ENCODE results near the gene IFITM5. TPM values are rescaled to one million over a fixed set of nuclear protein-coding genes. Genes with fewer than 3 reads are reported as not detected.

The IFITM5 gene
- total and polyA plus RNA-seq, 9 of the 15 experiments (the other 6 are each of a cell fraction or from before 2014, with no cell fraction given) = 0.19 TPM; not detected in 8

DNA sequence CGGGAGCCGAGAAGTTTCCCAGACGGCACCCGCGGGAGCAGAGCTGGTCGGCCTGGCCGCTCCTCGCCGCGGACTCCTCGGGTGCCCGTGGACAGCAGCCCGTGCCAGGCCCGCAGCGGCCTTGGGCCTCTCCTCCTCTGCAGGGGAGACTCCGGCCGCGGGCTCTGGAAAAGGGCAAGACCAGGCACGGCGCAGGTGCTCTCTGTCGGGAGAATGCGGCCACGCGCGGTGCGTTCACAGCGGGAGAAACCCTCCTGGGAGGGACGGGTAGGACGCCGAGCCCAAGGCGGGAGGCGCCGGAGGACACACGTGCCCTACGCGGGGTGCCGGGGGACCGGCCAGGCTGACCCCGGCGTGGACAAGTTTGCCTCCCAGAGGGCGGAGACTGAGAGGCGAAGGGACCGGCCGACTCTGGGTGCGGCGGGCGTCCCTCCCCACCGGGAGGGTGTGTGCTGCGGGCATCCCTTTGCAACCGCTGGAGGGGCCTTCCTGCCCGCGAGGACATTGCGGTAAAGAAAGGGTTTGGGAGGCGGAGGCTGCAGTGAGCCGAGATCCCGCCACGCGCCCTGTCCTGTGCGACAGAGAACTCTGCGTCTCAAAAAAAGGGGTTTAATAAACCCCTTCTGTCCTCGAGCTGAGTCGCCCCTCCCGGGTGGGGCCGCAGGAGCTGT lies 16.8 kb upstream of the IFITM5 start:
- ChIA-PET CTCF (ENCODE audit: low intra/inter-chr PET ratio) (interaction anchor here (0.6 kb wide), 1 partner anchor 409 kb away, joined by 3 read pairs; no protein-coding TSS in a partner anchor), POLR2A (interaction anchor here (0.6 to 2.0 kb wide), 11 partner anchors 8 to 134 kb away, joined by 3 to 10 read pairs (median 3); partner anchors contain the start of genes BET1L, PSMD13 and RIC8A)
- peaks cover 29% of the 10 kb centered on the region; the same call in 1 of the 3 replicates for H3K36me3 ChIP-seq (ENCODE audit: control insufficient read depth, insufficient read depth, low read length)
- no peaks in the 10 kb centered on the region for H3K27me3 ChIP-seq (ENCODE audit: control insufficient read depth in 2 of 2, insufficient read depth in 2 of 2, low read length in 2 of 2)
- H2AFZ ChIP-seq (ENCODE audit: low read depth, low read length) = no peak overlapping the region
- H3K9me3 ChIP-seq (replicated peaks; ENCODE audit: control insufficient read depth, insufficient read depth, low read depth, low read length) = no peaks in the 10 kb centered on the region
- 1% methylated on average over 56 of the region's 64 CpGs for whole genome bisulfite sequencing (ENCODE audit: insufficient coverage, low coverage, missing lambda C conversion rate)
- H3K79me2 ChIP-seq (ENCODE audit: control insufficient read depth, insufficient read depth, low read length) = peaks cover 84% of the 10 kb centered on the region
- peak overlapping the region; percentile 82 to 98 for H3K9ac ChIP-seq (ENCODE audit: insufficient read depth in 1 of 2, low read depth in 2 of 2, low read length in 2 of 2)
- H3K27ac ChIP-seq (ENCODE audit: extremely low read depth, low read depth, low read length) = peak overlapping the region; percentile 87
- intact Hi-C loops (cut with micrococcal nuclease) (loop anchor here (2.0 kb wide), 1 partner anchor 39 kb away; no protein-coding TSS in a partner anchor), in situ Hi-C loops (cut with MboI) (no loop called here)
- H3K4me3 ChIP-seq = peak overlapping the region; percentile 69
- H3K9me1 ChIP-seq (ENCODE audit: control insufficient read depth, insufficient read depth, low read length) = no peaks in the 10 kb centered on the region
- H3K4me1 ChIP-seq (replicated peaks in 1 of 2; ENCODE audit: control insufficient read depth in 2 of 2, insufficient read depth in 2 of 2, low read length in 2 of 2) = peaks cover 26 to 55% of the 10 kb centered on the region in 2 experiments
- H3K4me2 ChIP-seq (ENCODE audit: insufficient read depth, low read length) = peak overlapping the region; percentile 95
- peaks cover 5% of the 10 kb centered on the region; the same call in 1 of the 2 replicates for H4K20me1 ChIP-seq (replicated peaks; ENCODE audit: control insufficient read depth, insufficient read depth, low read length)
- BruUV-seq (replicated peaks) = no TSS peak
- peak; percentile 5 for ATAC-seq
- DNase-seq (ENCODE audit: extremely low read depth in 1 of 4, low spot score in 3 of 4) = peak; percentile 43 to 66 (median 54)
- no peak for FAIRE-seq
- TF ChIP-seq, protein P1, sequence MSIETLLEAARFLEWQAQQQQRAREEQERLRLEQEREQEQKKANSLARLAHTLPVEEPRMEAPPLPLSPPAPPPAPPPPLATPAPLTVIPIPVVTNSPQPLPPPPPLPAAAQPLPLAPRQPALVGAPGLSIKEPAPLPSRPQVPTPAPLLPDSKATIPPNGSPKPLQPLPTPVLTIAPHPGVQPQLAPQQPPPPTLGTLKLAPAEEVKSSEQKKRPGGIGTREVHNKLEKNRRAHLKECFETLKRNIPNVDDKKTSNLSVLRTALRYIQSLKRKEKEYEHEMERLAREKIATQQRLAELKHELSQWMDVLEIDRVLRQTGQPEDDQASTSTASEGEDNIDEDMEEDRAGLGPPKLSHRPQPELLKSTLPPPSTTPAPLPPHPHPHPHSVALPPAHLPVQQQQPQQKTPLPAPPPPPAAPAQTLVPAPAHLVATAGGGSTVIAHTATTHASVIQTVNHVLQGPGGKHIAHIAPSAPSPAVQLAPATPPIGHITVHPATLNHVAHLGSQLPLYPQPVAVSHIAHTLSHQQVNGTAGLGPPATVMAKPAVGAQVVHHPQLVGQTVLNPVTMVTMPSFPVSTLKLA (conservative IDR thresholded peaks at IDR 0.05) = peak; percentile 35 to 76; a peak in 3 of 4 replicates
- TF ChIP-seq, protein P2, sequence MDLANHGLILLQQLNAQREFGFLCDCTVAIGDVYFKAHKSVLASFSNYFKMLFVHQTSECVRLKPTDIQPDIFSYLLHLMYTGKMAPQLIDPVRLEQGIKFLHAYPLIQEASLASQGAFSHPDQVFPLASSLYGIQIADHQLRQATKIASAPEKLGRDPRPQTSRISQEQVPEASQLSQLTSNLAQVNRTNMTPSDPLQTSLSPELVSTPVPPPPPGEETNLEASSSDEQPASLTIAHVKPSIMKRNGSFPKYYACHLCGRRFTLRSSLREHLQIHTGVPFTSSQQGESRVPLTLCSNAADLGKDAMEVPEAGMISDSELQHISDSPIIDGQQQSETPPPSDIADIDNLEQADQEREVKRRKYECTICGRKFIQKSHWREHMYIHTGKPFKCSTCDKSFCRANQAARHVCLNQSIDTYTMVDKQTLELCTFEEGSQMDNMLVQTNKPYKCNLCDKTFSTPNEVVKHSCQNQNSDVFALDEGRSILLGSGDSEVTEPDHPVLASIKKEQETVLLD (IDR thresholded peaks at IDR 0.05) = no peak
- TF ChIP-seq, protein P3, sequence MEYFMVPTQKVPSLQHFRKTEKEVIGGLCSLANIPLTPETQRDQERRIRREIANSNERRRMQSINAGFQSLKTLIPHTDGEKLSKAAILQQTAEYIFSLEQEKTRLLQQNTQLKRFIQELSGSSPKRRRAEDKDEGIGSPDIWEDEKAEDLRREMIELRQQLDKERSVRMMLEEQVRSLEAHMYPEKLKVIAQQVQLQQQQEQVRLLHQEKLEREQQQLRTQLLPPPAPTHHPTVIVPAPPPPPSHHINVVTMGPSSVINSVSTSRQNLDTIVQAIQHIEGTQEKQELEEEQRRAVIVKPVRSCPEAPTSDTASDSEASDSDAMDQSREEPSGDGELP (CRISPR knock-in tag; IDR thresholded peaks at IDR 0.05; ENCODE audit: borderline replicate concordance) = peak; percentile 62; the same call in 1 of the 2 replicates
- TF ChIP-seq, protein P4, sequence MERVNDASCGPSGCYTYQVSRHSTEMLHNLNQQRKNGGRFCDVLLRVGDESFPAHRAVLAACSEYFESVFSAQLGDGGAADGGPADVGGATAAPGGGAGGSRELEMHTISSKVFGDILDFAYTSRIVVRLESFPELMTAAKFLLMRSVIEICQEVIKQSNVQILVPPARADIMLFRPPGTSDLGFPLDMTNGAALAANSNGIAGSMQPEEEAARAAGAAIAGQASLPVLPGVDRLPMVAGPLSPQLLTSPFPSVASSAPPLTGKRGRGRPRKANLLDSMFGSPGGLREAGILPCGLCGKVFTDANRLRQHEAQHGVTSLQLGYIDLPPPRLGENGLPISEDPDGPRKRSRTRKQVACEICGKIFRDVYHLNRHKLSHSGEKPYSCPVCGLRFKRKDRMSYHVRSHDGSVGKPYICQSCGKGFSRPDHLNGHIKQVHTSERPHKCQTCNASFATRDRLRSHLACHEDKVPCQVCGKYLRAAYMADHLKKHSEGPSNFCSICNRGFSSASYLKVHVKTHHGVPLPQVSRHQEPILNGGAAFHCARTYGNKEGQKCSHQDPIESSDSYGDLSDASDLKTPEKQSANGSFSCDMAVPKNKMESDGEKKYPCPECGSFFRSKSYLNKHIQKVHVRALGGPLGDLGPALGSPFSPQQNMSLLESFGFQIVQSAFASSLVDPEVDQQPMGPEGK (CRISPR knock-in tag; IDR thresholded peaks at IDR 0.05; ENCODE audit: borderline replicate concordance) = no peak
- TF ChIP-seq ZBTB17 (CRISPR knock-in tag; IDR thresholded peaks at IDR 0.05) (no peak), ZNF583 (CRISPR knock-in tag; IDR thresholded peaks at IDR 0.05) (no peak; the same call in 1 of the 2 replicates)

Data from K562 (cell line).